ENCODE results near the gene SRGAP1. TPM values are rescaled to one million over a fixed set of nuclear protein-coding genes. Genes with fewer than 3 reads are reported as not detected.

The SRGAP1 gene
- polyA plus RNA-seq, 1 donor from 2014 or later: 4.8 TPM

- no peak for TF ChIP-seq RAD21 (conservative IDR thresholded peaks at IDR 0.05)
- no peaks in the 10 kb centered on the region for H4K20me1 ChIP-seq (ENCODE audit: insufficient read depth)
Measured at GRCh38 chr12:64059685-64060084, 215.2 kb downstream of the SRGAP1 start.

GRCh38 chr12:64061868-64062375, 217.4 kb downstream of the SRGAP1 start:
- no peak overlapping the region for H3K4me3 ChIP-seq (ENCODE audit: low read length)
- no peaks in the 10 kb centered on the region for H3K79me2 ChIP-seq (replicated peaks; ENCODE audit: insufficient read depth, low read length)
- no peaks in the 10 kb centered on the region for H3K9me3 ChIP-seq (ENCODE audit: low read length)
- TF ChIP-seq CTCF (IDR thresholded peaks at IDR 0.05; ENCODE audit: poor library complexity, severe bottlenecking) (no peak), EP300 (conservative IDR thresholded peaks at IDR 0.05; ENCODE audit: poor library complexity, severe bottlenecking) (no peak), MXI1 (conservative IDR thresholded peaks at IDR 0.05; ENCODE audit: poor library complexity, severe bottlenecking) (no peak), TAF1 (IDR thresholded peaks at IDR 0.05; ENCODE audit: low read depth) (no peak), POLR2AphosphoS5 (IDR thresholded peaks at IDR 0.05) (no peak), EZH2 (IDR thresholded peaks at IDR 0.05; ENCODE audit: borderline replicate concordance, insufficient read depth, low read length, poor library complexity, severe bottlenecking) (no peak), RAD21 (conservative IDR thresholded peaks at IDR 0.05) (no peak), REST (IDR thresholded peaks at IDR 0.05; ENCODE audit: borderline replicate concordance) (no peak)
- no peak overlapping the region for H3K4me2 ChIP-seq (ENCODE audit: low read length)
- H3K27me3 ChIP-seq (ENCODE audit: insufficient read depth, low read depth, low read length): no peaks in the 10 kb centered on the region
- H3K9me2 ChIP-seq (ENCODE audit: insufficient read depth, low read length): no peaks in the 10 kb centered on the region
- peaks cover 17% of the 10 kb centered on the region for H3K36me3 ChIP-seq (ENCODE audit: insufficient read depth, low read length)
- no peak overlapping the region for H2AFZ ChIP-seq (ENCODE audit: low read depth, low read length)
- H3K27ac ChIP-seq (ENCODE audit: low read length): no peak overlapping the region
- H3K9ac ChIP-seq (ENCODE audit: low read length): no peak overlapping the region
- H3F3A ChIP-seq (ENCODE audit: insufficient read depth, low read length, poor library complexity, severe bottlenecking): no peaks in the 10 kb centered on the region
- H4K20me1 ChIP-seq (ENCODE audit: insufficient read depth): no peaks in the 10 kb centered on the region

More at GRCh38 chr12:64059685-64060084, 215.2 kb downstream of the SRGAP1 start:
- no peak overlapping the region for H3K4me2 ChIP-seq (ENCODE audit: low read length)
- peak overlapping the region; percentile 68 for H3K27ac ChIP-seq (ENCODE audit: low read length)
- no peaks in the 10 kb centered on the region for H3K9me3 ChIP-seq (ENCODE audit: low read length)
- H3K36me3 ChIP-seq (ENCODE audit: insufficient read depth, low read length): peaks cover 8% of the 10 kb centered on the region
- H3K27me3 ChIP-seq (ENCODE audit: insufficient read depth, low read depth, low read length): no peaks in the 10 kb centered on the region
- H3K4me3 ChIP-seq (ENCODE audit: low read length): no peak overlapping the region
- no peak overlapping the region for H2AFZ ChIP-seq (ENCODE audit: low read depth, low read length)
- H3F3A ChIP-seq (ENCODE audit: insufficient read depth, low read length, poor library complexity, severe bottlenecking): no peaks in the 10 kb centered on the region
- no peaks in the 10 kb centered on the region for H3K79me2 ChIP-seq (replicated peaks; ENCODE audit: insufficient read depth, low read length)
- H3K9ac ChIP-seq (ENCODE audit: low read length): no peak overlapping the region
- no peaks in the 10 kb centered on the region for H3K9me2 ChIP-seq (ENCODE audit: insufficient read depth, low read length)

- no peaks in the 10 kb centered on the region for H3F3A ChIP-seq (ENCODE audit: insufficient read depth, low read length, poor library complexity, severe bottlenecking)
- H3K9ac ChIP-seq (ENCODE audit: low read length): no peak overlapping the region
- no peak overlapping the region for H3K27ac ChIP-seq (ENCODE audit: low read length)
- H3K9me3 ChIP-seq (ENCODE audit: low read length): no peaks in the 10 kb centered on the region
- no peak for TF ChIP-seq EP300 (conservative IDR thresholded peaks at IDR 0.05; ENCODE audit: poor library complexity, severe bottlenecking)
- TF ChIP-seq REST (IDR thresholded peaks at IDR 0.05; ENCODE audit: borderline replicate concordance): no peak
- no peak for TF ChIP-seq EZH2 (IDR thresholded peaks at IDR 0.05; ENCODE audit: borderline replicate concordance, insufficient read depth, low read length, poor library complexity, severe bottlenecking)
- no peak for TF ChIP-seq TAF1 (IDR thresholded peaks at IDR 0.05; ENCODE audit: low read depth)
- TF ChIP-seq POLR2AphosphoS5 (IDR thresholded peaks at IDR 0.05): no peak
- TF ChIP-seq MXI1 (conservative IDR thresholded peaks at IDR 0.05; ENCODE audit: poor library complexity, severe bottlenecking): no peak
- no peak for TF ChIP-seq SMC3 (conservative IDR thresholded peaks at IDR 0.05; ENCODE audit: poor library complexity)
- TF ChIP-seq CTCF (IDR thresholded peaks at IDR 0.05; ENCODE audit: poor library complexity, severe bottlenecking): no peak
- no peak for TF ChIP-seq RAD21 (conservative IDR thresholded peaks at IDR 0.05)
- no peaks in the 10 kb centered on the region for H3K79me2 ChIP-seq (replicated peaks; ENCODE audit: insufficient read depth, low read length)
- H3K4me3 ChIP-seq (ENCODE audit: low read length): no peak overlapping the region
- H3K4me2 ChIP-seq (ENCODE audit: low read length): no peak overlapping the region
- H2AFZ ChIP-seq (ENCODE audit: low read depth, low read length): no peak overlapping the region
- no peaks in the 10 kb centered on the region for H3K27me3 ChIP-seq (ENCODE audit: insufficient read depth, low read depth, low read length)
- no peaks in the 10 kb centered on the region for H4K20me1 ChIP-seq (ENCODE audit: insufficient read depth)
- peaks cover 17% of the 10 kb centered on the region for H3K36me3 ChIP-seq (ENCODE audit: insufficient read depth, low read length)
- no peaks in the 10 kb centered on the region for H3K9me2 ChIP-seq (ENCODE audit: insufficient read depth, low read length)
Measured at GRCh38 chr12:64063121-64063520, 218.6 kb downstream of the SRGAP1 start.

Data from neural cell (in vitro differentiated cells).